ENCODE data around the gene PEX6.

DNA sequence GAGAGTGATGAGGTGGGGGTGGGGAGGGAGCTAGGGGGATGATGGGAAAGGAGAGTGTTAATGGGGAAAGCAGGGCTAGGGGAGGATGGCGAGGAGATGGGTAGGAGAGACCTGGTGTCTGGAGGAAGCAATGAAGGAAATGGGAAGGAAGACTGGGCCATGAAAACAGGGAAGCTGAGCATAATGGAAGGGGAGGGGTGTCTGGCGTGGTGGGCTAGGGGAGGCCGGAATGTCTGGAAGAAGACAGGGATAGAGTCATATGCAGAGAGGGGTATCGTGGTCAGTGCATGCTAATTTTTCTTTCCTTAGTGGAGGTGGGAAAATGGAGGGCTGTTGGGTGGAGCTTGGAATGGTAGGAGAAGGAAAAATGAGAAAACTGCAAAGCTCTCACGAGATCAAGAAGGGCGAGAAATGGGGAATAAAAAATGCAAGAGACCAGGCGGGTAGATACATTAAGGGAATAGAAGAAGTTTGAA is 35.5 kb upstream of the PEX6 start:
- TF ChIP-seq TAF1 (IDR thresholded peaks at IDR 0.05; ENCODE audit: borderline replicate concordance, low read depth, low read length): no peak
- no peak for TF ChIP-seq POLR2A (IDR thresholded peaks at IDR 0.05; ENCODE audit: low read depth, low read length)

All from GM12892 (cell line).